ENCODE results near the gene AUTS2. TPM values are rescaled to one million over a fixed set of nuclear protein-coding genes. Genes with fewer than 3 reads are reported as not detected.

The AUTS2 gene
- total RNA-seq, 1 experiment from 2014 or later: not detected

DNA sequence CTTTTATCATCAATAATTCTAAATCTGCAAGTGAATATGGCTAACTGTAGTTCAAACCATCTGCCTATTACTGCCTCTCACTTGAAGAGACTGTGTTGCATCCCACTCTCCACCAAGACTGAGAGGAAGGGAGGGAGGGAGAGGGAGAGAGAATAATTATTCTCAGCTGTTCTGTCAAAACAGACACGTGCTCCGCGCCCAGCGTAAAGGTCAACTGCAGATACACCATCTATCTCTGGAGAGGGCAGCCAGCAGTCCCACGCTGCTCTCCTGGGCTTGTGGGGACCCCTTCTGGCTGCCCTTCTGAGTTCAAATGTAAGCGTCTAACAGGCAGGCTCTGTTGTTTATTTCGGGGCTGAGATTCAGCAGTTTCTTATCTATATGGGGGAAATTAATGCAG, 908.2 kb downstream of the AUTS2 start:
- TF ChIP-seq, protein P1, sequence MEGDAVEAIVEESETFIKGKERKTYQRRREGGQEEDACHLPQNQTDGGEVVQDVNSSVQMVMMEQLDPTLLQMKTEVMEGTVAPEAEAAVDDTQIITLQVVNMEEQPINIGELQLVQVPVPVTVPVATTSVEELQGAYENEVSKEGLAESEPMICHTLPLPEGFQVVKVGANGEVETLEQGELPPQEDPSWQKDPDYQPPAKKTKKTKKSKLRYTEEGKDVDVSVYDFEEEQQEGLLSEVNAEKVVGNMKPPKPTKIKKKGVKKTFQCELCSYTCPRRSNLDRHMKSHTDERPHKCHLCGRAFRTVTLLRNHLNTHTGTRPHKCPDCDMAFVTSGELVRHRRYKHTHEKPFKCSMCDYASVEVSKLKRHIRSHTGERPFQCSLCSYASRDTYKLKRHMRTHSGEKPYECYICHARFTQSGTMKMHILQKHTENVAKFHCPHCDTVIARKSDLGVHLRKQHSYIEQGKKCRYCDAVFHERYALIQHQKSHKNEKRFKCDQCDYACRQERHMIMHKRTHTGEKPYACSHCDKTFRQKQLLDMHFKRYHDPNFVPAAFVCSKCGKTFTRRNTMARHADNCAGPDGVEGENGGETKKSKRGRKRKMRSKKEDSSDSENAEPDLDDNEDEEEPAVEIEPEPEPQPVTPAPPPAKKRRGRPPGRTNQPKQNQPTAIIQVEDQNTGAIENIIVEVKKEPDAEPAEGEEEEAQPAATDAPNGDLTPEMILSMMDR (IDR thresholded peaks at IDR 0.05; ENCODE audit: unreplicated experiment): no peak
- H3K27me3 Mint-ChIP-seq (ENCODE audit: unreplicated experiment): no peaks in the 10 kb centered on the region
- BruUV-seq (replicated peaks): no TSS peak
- DNase-seq: no peak
- intact Hi-C loops (cut with micrococcal nuclease; ENCODE audit: unreplicated experiment): no loop called here
- peaks cover 8% of the 10 kb centered on the region for H3K9me3 Mint-ChIP-seq (ENCODE audit: low read depth, unreplicated experiment)
- CTCF ChIA-PET: no interaction called here
- H3K4me3 Mint-ChIP-seq (ENCODE audit: low read depth, unreplicated experiment): no peak overlapping the region
- no peaks in the 10 kb centered on the region for H3K36me3 Mint-ChIP-seq (ENCODE audit: insufficient read depth, unreplicated experiment)
- no peaks in the 10 kb centered on the region for H3K4me1 Mint-ChIP-seq (ENCODE audit: low read depth, unreplicated experiment)
- no peak overlapping the region for H3K27ac Mint-ChIP-seq (ENCODE audit: unreplicated experiment)

DNA sequence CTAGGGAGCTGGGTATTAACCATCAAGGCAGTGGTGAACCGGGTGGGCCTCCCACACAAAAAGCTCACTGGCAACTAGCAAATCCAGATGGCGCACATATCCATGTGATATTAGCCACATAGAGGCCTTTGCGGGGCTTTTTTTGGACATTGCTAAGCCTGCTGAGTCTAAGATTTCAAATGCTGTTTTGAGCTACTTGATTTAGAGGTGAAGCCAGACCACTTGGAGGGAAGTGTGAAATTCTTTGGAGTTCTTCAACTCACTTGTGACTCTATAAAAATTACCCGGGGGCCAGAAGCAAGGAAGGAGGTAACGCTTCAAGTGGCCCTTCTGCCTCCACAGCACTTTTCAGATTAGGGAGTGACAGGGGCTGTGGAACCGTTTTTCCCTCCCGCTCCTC, 913.9 kb downstream of the AUTS2 start:
- H3K4me3 Mint-ChIP-seq (ENCODE audit: low read depth, unreplicated experiment): no peak overlapping the region
- peaks cover 7% of the 10 kb centered on the region for H3K9me3 Mint-ChIP-seq (ENCODE audit: low read depth, unreplicated experiment)
- TF ChIP-seq, protein P1 (IDR thresholded peaks at IDR 0.05; ENCODE audit: unreplicated experiment): no peak
- DNase-seq: no peak
- intact Hi-C loops (cut with micrococcal nuclease; ENCODE audit: unreplicated experiment): no loop called here
- no peaks in the 10 kb centered on the region for H3K36me3 Mint-ChIP-seq (ENCODE audit: insufficient read depth, unreplicated experiment)
- CTCF ChIA-PET: no interaction called here
- H3K27me3 Mint-ChIP-seq (ENCODE audit: unreplicated experiment): no peaks in the 10 kb centered on the region
- H3K27ac Mint-ChIP-seq (ENCODE audit: unreplicated experiment): no peak overlapping the region
- BruUV-seq (replicated peaks): no TSS peak
- no peaks in the 10 kb centered on the region for H3K4me1 Mint-ChIP-seq (ENCODE audit: low read depth, unreplicated experiment)

DNA sequence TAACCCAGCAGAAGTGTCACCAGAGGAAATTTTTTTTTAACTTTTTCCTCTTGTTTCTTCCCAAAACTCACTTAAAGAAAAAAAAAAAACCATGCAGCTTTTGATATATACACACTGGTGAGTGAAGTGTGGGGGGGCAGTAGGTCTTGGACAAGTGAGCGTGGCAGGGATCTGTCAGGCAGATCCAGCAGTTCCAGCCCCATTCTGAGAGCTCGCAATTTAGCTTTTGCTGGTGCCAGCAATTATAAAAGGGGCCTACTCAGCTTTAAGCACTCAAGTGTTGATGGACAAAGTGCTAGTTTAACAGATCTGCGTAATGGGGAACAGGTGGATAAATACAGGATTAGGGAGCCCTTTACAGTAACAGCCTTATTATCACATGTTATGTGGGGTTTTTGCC, 914.5 kb downstream of the AUTS2 start:
- H3K9me3 Mint-ChIP-seq (ENCODE audit: low read depth, unreplicated experiment): peaks cover 7% of the 10 kb centered on the region
- H3K27me3 Mint-ChIP-seq (ENCODE audit: unreplicated experiment): no peaks in the 10 kb centered on the region
- H3K36me3 Mint-ChIP-seq (ENCODE audit: insufficient read depth, unreplicated experiment): no peaks in the 10 kb centered on the region
- BruUV-seq (replicated peaks): no TSS peak
- TF ChIP-seq, protein P1 (IDR thresholded peaks at IDR 0.05; ENCODE audit: unreplicated experiment): no peak
- no peak overlapping the region for H3K27ac Mint-ChIP-seq (ENCODE audit: unreplicated experiment)
- H3K4me3 Mint-ChIP-seq (ENCODE audit: low read depth, unreplicated experiment): no peak overlapping the region
- no peaks in the 10 kb centered on the region for H3K4me1 Mint-ChIP-seq (ENCODE audit: low read depth, unreplicated experiment)
- CTCF ChIA-PET: interaction anchor here (0.7 kb wide), 1 partner anchor 97 kb away, joined by 5 read pairs; no protein-coding TSS in a partner anchor
- intact Hi-C loops (cut with micrococcal nuclease; ENCODE audit: unreplicated experiment): no loop called here
- no peak for DNase-seq

DNA sequence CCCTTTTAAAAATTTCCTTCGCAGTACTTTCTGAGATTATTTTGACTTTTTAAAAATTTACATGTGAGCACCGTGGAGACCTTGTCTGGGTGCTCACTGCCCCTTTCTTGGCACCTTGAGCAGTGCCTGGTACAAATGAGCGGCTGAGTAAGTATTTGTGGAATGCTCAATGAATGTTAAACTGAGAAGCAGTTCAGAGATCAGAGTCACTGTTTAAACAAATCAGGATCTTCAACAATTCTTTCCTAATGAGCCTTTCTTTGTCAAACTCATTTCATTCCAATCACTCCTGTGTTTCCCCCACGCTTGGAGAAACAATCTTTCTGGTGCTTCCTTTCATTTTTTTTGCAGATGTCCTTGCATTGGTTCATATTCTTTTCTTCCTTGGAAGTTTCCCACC, 922.3 kb downstream of the AUTS2 start:
- Mint-ChIP-seq H3K27me3 (ENCODE audit: unreplicated experiment) (no peaks in the 10 kb centered on the region), H3K36me3 (ENCODE audit: insufficient read depth, unreplicated experiment) (no peaks in the 10 kb centered on the region), H3K9me3 (ENCODE audit: low read depth, unreplicated experiment) (peaks cover 7% of the 10 kb centered on the region), H3K27ac (ENCODE audit: unreplicated experiment) (no peak overlapping the region), H3K4me3 (ENCODE audit: low read depth, unreplicated experiment) (no peak overlapping the region), H3K4me1 (ENCODE audit: low read depth, unreplicated experiment) (no peaks in the 10 kb centered on the region)
- CTCF ChIA-PET: no interaction called here
- intact Hi-C loops (cut with micrococcal nuclease; ENCODE audit: unreplicated experiment): no loop called here
- DNase-seq: no peak
- TF ChIP-seq, protein P1 (IDR thresholded peaks at IDR 0.05; ENCODE audit: unreplicated experiment): no peak
- no TSS peak for BruUV-seq (replicated peaks)
